Endothelial cell of umbilical vein (primary cell): Measurements from ENCODE around the gene TENT5C.

Experiments used
- CTCF ChIP-seq, 2 donors: IDR thresholded peaks; 1 replicate in 1 of 2; 2 replicates in 1 of 2; pipeline ENCODE4 v1.5.1; 2011; ENCODE audit warnings: low read length in 2 of 2, mild to moderate bottlenecking in 2 of 2, moderate library complexity in 2 of 2, control low read depth in 1 of 2, inconsistent platforms in 1 of 2, low read depth in 1 of 2; ENCODE audit not compliant: insufficient read depth in 1 of 2; ENCODE audit errors: extremely low read depth in 1 of 2
- EZH2 ChIP-seq: IDR thresholded peaks from 2 replicates; pipeline ENCODE4 v1.6.1; 2012; ENCODE audit warnings: borderline replicate concordance, low read depth, mild to moderate bottlenecking, moderate library complexity, low read length, inconsistent platforms; ENCODE audit not compliant: severe bottlenecking
- FOS ChIP-seq: IDR thresholded peaks from 2 replicates; pipeline ENCODE4 v1.6.1; 2011; ENCODE audit warnings: mild to moderate bottlenecking, low read length, moderate library complexity, borderline replicate concordance; ENCODE audit not compliant: insufficient read depth
- JUN ChIP-seq: IDR thresholded peaks from 2 replicates; pipeline ENCODE4 v1.6.1; 2011; ENCODE audit warnings: borderline replicate concordance, low read depth; ENCODE audit not compliant: insufficient read length, insufficient read depth
- MAX ChIP-seq: IDR thresholded peaks from 2 replicates; pipeline ENCODE4 v1.6.1; 2011; ENCODE audit not compliant: insufficient read depth, insufficient read length
- MYC ChIP-seq: IDR thresholded peaks from one replicate; pipeline ENCODE4 v1.6.1; 2011; ENCODE audit warnings: mild to moderate bottlenecking, low read depth, low read length
- POLR2A ChIP-seq: IDR thresholded peaks from 2 replicates; pipeline ENCODE4 v1.6.1; 2012; ENCODE audit warnings: low read depth, mild to moderate bottlenecking, control low read depth, low read length
- POLR2AphosphoS5 ChIP-seq: IDR thresholded peaks from 2 replicates; pipeline ENCODE4 v1.6.1; 2012; ENCODE audit warnings: low read depth, mild to moderate bottlenecking, control low read depth, low read length, moderate library complexity; ENCODE audit not compliant: insufficient read depth

GRCh38 chr1:117645343-117645742 lies 39.5 kb downstream of the TENT5C start:
- no peak for TF ChIP-seq JUN
- no peak for TF ChIP-seq POLR2AphosphoS5
- no peak for TF ChIP-seq EZH2
- no peak for TF ChIP-seq CTCF (IDR thresholded peaks at IDR 0.05; ENCODE audit: extremely low read depth in 1 of 2, insufficient read depth in 1 of 2, low read depth in 1 of 2, low read length in 2 of 2)
- TF ChIP-seq MAX = no peak
- TF ChIP-seq POLR2A = no peak
- no peak for TF ChIP-seq FOS
- no peak for TF ChIP-seq MYC
